ENCODE measurements around the gene ASIC2.

The ASIC2 gene

GRCh38 chr17:33202796-33203495 lies 90.1 kb downstream of the ASIC2 start:
- no peak for DNase-seq

- no peak for DNase-seq
Measured at GRCh38 chr17:33202021-33202420, 91.1 kb downstream of the ASIC2 start.

GRCh38 chr17:33201283-33201682 lies 91.8 kb downstream of the ASIC2 start:
- DNase-seq: no peak

GRCh38 chr17:33200587-33200986 lies 92.5 kb downstream of the ASIC2 start:
- DNase-seq: no peak

GRCh38 chr17:33199571-33200510 lies 93.3 kb downstream of the ASIC2 start:
- DNase-seq: no peak

DNA sequence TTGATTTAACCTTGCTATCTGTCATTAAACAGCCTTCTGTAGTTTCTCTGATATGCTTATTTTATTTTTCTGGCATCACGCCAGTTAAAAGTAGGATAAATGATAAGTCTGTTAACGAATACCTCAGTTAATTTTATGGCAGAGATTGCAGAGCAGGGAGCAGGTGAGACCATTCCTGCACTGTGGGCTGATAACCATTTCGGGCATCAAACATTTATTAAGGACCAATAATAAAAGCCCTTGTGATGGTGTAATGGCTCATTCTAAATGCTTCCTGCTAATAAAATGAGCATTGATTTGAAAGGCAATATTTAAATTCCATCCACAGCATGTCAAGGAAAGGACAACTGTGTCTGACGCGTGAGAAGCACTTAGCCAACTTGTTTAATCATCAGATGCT lies 94.1 kb downstream of the ASIC2 start:
- no peak for DNase-seq

DNA sequence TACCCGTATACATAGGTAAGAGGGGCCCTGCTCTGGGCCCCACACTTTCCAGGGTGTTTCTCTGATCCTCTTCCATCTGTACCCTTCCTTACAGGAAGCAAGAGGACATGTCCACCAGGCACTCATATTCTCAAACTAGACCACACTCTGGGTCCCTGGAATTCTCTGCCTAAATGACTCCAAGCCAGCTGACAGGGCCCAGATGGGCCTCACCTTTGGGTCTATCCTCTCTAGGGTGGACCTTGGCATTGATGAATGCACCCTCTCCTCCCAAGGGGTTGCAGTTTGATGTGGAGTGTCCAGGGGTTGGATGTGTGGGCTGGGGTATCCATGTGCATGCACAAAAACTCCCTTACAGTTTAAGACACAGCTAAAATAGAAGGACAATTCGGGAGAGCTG lies 95.8 kb downstream of the ASIC2 start:
- DNase-seq: no peak

GRCh38 chr17:33196883-33197282 lies 96.2 kb downstream of the ASIC2 start:
- no peak for DNase-seq

- DNase-seq: no peak
Measured at GRCh38 chr17:33192951-33193911, 99.9 kb downstream of the ASIC2 start.

- DNase-seq: no peak
Measured at GRCh38 chr17:33183487-33184026, 109.5 kb downstream of the ASIC2 start.

- no peak for DNase-seq
Measured at GRCh38 chr17:33179151-33179550, 113.9 kb downstream of the ASIC2 start.

GRCh38 chr17:33178681-33179080 lies 114.4 kb downstream of the ASIC2 start:
- DNase-seq: no peak

- DNase-seq: no peak
Measured at GRCh38 chr17:33175562-33175961, 117.5 kb downstream of the ASIC2 start.

- DNase-seq: no peak
Measured at GRCh38 chr17:33171931-33172330, 121.2 kb downstream of the ASIC2 start.

DNA sequence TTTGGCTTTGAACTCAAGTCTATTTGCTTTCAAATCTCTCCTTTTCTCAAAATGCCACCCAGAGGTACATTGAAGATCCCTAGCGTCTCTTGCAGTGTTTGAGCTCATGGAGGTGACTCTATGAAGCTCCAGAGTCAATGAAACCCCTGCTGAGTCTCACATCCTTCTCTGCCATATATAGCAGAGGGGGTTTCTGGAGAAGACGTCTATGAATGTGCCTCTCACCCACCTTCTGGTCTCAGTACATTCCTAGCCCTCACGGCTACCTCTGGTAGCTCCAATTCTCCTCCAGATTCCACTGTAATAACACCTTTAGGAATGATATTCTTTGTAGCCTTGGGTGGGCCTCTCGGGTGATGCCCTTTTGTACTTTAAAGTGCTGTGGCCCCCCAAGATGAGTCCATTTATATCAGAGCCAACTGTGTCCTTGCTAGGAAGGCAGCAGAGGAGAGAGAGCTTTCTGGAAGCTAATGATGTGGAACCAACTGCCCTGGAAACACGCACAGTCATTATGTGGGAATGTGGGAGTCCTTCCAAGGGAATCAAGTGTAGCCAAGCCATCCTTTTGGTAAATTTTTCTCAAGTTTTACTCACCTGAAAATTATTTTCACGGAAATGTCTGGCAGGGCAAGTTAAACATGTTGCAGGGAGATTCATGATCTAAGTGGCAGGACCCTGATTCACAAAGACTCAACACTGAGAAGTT lies 123.4 kb downstream of the ASIC2 start:
- no peak for DNase-seq

DNA sequence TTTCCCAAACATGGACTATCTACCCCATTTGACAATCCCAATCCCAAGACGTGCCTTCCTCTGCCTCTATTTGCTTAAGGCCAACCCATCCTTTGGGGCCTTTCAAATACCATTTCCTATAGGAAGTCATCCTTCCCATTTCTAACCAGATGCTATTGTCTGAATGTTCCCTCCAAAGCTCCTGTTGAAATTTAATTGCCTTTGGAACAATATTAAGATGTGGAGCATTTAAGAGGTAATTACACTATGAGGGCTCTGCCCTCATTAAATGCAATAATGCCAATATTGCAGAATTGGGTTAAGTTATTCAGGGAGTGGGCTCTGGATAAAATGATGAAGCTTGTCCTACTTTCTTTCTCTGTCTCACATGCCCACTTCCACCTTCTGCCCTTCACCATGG lies 125.4 kb downstream of the ASIC2 start:
- no peak for DNase-seq

GRCh38 chr17:33166472-33166871 lies 126.6 kb downstream of the ASIC2 start:
- no peak for DNase-seq

DNA sequence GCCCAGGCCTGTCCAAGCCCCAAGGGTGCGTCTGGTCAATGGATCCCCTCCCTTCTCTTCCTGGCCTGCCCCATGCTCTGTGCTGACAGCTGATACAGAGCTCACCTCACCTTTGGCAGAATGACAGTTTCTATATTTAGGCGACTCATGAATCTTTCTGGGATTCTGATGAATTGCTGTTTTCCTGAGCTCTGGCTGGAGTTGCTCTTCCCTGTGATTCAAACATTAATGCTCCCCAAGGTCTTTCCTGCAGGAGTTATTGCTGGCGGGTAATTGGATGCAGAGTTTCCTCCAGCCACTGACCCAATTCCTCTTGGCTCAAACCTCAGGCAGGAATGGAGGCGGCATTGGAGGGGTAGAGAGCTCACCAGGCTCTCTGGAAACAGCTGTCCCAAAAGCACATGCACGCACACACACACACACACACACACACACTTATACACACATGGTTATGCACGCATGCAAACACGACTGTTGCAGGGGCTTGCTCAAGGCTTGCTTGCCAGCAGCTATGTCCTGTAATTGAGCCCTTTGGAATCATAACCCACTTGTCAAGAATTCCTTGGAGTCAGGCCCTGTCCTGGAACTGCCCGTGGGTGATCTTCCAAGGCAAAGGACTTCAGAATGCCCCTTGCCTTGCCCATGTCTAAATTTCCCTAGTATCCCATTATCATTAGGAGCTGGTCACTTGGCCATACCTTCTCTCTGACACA lies 128.8 kb downstream of the ASIC2 start:
- no peak for DNase-seq

GRCh38 chr17:33163533-33164168 lies 129.4 kb downstream of the ASIC2 start:
- no peak for DNase-seq

GRCh38 chr17:33154869-33155455 lies 138.1 kb downstream of the ASIC2 start:
- DNase-seq: no peak
